Measurements from ENCODE around the gene FAF1. TPM values are rescaled to one million over a fixed set of nuclear protein-coding genes. Genes with fewer than 3 reads are reported as not detected.

The FAF1 gene
- total and polyA plus RNA-seq, 9 of the 15 experiments (the other 6 are each of a cell fraction or from before 2014, with no cell fraction given) = 48.7 to 225 (median 118) TPM

DNA sequence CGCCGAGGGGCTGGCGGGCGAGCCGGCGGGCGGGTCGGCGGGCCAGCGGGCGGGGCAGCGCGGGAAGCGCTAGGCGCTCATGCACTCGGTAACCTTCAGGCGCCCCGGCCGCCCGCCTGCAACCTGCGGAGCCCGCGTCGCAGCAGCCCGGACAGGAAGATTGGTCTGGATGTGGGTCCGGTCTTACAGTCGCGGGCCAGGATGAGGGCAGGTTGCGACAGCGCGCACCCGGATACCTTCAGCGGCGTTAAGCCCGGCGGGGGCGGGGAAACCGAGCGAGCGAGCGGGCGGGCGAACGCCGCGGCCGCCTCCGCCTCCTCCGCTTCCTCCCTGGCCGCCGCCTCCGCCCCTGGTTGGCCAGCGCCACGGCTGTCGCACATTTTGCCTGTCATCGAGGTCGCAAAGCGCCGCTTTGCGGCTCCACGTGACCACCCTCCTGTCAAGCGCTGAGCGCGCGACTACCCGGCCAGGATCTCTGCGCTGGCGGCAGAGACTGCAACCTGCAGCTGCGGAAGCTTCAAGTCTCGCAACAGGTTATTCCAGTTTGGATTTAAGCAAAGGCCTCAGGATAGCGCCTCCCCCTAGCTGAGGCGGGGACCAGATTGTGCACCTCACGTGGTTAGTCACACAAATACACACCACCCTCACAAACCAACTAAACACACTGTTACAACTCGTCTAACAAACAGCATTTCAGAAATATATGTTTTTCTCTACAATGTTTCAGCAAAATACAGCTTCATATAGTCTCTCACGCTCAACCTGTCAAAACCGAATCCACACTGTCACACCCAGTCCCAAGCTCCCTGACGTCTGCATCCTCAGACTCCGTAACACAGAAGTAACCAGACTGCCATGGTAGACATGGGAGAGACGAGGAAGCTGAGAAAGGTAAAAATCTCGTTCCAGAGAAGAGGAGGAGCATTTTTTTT is at the start of gene FAF1 (continued):
- TF ChIP-seq, protein P1, sequence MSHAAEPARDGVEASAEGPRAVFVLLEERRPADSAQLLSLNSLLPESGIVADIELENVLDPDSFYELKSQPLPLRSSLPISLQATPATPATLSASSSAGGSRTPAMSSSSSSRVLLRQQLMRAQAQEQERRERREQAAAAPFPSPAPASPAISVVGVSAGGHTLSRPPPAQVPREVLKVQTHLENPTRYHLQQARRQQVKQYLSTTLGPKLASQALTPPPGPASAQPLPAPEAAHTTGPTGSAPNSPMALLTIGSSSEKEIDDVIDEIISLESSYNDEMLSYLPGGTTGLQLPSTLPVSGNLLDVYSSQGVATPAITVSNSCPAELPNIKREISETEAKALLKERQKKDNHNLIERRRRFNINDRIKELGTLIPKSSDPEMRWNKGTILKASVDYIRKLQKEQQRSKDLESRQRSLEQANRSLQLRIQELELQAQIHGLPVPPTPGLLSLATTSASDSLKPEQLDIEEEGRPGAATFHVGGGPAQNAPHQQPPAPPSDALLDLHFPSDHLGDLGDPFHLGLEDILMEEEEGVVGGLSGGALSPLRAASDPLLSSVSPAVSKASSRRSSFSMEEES (CRISPR knock-in tag; IDR thresholded peaks at IDR 0.05) = peak; percentile 95
- TF ChIP-seq, protein P2, sequence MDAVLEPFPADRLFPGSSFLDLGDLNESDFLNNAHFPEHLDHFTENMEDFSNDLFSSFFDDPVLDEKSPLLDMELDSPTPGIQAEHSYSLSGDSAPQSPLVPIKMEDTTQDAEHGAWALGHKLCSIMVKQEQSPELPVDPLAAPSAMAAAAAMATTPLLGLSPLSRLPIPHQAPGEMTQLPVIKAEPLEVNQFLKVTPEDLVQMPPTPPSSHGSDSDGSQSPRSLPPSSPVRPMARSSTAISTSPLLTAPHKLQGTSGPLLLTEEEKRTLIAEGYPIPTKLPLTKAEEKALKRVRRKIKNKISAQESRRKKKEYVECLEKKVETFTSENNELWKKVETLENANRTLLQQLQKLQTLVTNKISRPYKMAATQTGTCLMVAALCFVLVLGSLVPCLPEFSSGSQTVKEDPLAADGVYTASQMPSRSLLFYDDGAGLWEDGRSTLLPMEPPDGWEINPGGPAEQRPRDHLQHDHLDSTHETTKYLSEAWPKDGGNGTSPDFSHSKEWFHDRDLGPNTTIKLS (IDR thresholded peaks at IDR 0.05; ENCODE audit: borderline replicate concordance, low read depth) = peak; percentile 92
- TF ChIP-seq CCAR2 (IDR thresholded peaks at IDR 0.05; ENCODE audit: low read depth, low read length) (0 out of 2 replicates have a peak, but pooled peaks have one; percentile 49), HNRNPUL1 (IDR thresholded peaks at IDR 0.05; ENCODE audit: low read length) (no peak), SRF (CRISPR knock-in tag; IDR thresholded peaks at IDR 0.05) (peak in 1 of 2 experiments; percentile 73; a peak in 2 of 4 replicates), ZNF384 (IDR thresholded peaks at IDR 0.05; ENCODE audit: low read depth, low read length) (no peak), ZSCAN32 (CRISPR knock-in tag; IDR thresholded peaks at IDR 0.05) (no peak), SREBF2 (CRISPR knock-in tag; IDR thresholded peaks at IDR 0.05) (no peak), DACH1 (IDR thresholded peaks at IDR 0.05; ENCODE audit: partially characterized antibody) (no peak)
- TF ChIP-seq, protein P3, sequence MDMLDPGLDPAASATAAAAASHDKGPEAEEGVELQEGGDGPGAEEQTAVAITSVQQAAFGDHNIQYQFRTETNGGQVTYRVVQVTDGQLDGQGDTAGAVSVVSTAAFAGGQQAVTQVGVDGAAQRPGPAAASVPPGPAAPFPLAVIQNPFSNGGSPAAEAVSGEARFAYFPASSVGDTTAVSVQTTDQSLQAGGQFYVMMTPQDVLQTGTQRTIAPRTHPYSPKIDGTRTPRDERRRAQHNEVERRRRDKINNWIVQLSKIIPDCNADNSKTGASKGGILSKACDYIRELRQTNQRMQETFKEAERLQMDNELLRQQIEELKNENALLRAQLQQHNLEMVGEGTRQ (CRISPR knock-in tag; IDR thresholded peaks at IDR 0.05) = peak; percentile 99
- TF ChIP-seq, protein P4, sequence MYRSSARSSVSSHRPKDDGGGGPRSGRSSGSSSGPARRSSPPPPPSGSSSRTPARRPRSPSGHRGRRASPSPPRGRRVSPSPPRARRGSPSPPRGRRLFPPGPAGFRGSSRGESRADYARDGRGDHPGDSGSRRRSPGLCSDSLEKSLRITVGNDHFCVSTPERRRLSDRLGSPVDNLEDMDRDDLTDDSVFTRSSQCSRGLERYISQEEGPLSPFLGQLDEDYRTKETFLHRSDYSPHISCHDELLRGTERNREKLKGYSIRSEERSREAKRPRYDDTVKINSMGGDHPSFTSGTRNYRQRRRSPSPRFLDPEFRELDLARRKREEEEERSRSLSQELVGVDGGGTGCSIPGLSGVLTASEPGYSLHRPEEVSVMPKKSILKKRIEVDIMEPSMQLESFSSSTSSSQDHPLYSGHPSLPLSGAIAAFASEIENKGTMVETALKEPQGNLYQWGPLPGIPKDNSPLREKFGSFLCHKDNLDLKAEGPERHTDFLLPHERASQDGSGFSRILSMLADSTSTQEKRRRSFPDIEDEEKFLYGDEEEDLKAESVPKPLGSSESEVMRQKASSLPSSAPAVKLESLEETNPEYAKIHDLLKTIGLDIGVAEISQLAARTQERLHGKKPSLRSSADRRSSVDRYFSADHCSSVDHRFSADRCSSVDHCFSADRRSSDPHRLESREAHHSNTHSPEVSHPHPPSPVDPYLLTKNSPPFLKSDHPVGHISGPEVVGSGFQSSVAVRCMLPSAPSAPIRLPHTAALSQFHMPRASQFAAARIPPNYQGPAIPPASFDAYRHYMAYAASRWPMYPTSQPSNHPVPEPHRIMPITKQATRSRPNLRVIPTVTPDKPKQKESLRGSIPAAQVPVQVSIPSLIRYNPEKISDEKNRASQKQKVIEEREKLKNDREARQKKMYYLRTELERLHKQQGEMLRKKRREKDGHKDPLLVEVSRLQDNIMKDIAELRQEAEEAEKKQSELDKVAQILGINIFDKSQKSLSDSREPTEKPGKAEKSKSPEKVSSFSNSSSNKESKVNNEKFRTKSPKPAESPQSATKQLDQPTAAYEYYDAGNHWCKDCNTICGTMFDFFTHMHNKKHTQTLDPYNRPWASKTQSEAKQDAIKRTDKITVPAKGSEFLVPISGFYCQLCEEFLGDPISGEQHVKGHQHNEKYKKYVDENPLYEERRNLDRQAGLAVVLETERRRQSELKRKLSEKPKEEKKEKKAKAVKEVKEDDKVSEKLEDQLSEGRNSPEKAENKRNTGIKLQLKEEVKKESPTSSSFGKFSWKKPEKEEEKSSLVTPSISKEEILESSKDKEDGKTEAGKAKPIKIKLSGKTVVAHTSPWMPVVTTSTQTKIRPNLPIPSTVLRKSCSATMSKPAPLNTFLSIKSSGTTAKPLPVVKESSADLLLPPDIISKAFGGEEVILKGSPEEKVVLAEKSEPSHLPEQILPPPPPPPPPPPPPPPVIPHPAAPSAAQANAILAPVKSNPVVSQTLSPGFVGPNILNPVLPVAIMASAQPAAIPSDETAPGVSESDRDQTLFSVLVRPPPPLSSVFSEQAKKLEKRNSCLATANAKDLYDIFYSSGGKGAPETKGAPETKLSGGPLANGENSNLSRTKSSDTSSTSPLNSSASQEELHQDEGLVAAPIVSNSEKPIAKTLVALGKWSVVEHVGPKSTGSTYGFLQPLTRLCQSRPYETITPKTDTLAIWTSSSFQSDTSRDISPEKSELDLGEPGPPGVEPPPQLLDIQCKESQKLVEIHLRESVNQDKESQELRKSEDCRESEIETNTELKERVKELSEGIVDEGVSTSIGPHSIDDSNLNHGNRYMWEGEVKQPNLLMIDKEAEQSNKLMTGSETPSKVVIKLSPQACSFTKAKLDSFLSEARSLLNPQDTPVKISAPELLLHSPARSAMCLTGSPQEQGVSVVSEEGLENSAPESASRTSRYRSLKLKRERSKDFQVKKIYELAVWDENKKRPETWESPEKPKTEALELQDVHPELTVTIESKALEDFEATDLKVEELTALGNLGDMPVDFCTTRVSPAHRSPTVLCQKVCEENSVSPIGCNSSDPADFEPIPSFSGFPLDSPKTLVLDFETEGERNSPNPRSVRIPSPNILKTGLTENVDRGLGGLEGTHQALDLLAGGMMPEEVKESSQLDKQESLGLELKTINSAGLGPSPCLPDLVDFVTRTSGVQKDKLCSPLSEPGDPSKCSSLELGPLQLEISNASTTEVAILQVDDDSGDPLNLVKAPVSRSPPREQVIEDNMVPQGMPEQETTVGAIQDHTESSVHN (IDR thresholded peaks at IDR 0.05; ENCODE audit: borderline replicate concordance in 1 of 2, low read depth in 1 of 2) = peak in 1 of 2 experiments; percentile 34; a peak in 1 of 4 replicates
- TF ChIP-seq, protein P5, sequence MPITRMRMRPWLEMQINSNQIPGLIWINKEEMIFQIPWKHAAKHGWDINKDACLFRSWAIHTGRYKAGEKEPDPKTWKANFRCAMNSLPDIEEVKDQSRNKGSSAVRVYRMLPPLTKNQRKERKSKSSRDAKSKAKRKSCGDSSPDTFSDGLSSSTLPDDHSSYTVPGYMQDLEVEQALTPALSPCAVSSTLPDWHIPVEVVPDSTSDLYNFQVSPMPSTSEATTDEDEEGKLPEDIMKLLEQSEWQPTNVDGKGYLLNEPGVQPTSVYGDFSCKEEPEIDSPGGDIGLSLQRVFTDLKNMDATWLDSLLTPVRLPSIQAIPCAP (CRISPR knock-in tag; IDR thresholded peaks at IDR 0.05; ENCODE audit: borderline replicate concordance) = no peak

All from K562 (cell line).